ENCODE results near the gene NRCAM. TPM values are rescaled to one million over a fixed set of nuclear protein-coding genes. Genes with fewer than 3 reads are reported as not detected.

The NRCAM gene
- polyA plus RNA-seq, 1 donor = 27.3 TPM

- DNase-seq = peak; percentile 24
These were observed 3.8 kb upstream of the NRCAM start for GRCh38 chr7:108459922-108460551.

GRCh38 chr7:108457871-108458270 is 1.6 kb upstream of the NRCAM start:
- DNase-seq = no peak

- no peak for DNase-seq
These were observed 757 bp upstream of the NRCAM start for GRCh38 chr7:108456845-108457540.

- DNase-seq = peak; percentile 13
These were observed 662 bp downstream of the NRCAM start for GRCh38 chr7:108455551-108455997.

- DNase-seq = peak; percentile 26
These were observed 1.3 kb downstream of the NRCAM start for GRCh38 chr7:108454674-108455550.

GRCh38 chr7:108454317-108454673 is 1.9 kb downstream of the NRCAM start:
- no peak for DNase-seq

- DNase-seq = no peak
These were observed 2.9 kb downstream of the NRCAM start for GRCh38 chr7:108453320-108453719.

- DNase-seq = no peak
These were observed 3.5 kb downstream of the NRCAM start for GRCh38 chr7:108452707-108453106.

GRCh38 chr7:108451296-108451848 is 4.9 kb downstream of the NRCAM start:
- DNase-seq = no peak

GRCh38 chr7:108450160-108450559 is 6.1 kb downstream of the NRCAM start:
- DNase-seq = no peak

GRCh38 chr7:108449521-108449920 is 6.7 kb downstream of the NRCAM start:
- no peak for DNase-seq

- no peak for DNase-seq
These were observed 7.4 kb downstream of the NRCAM start for GRCh38 chr7:108448584-108449505.

GRCh38 chr7:108442039-108442568 is 14.1 kb downstream of the NRCAM start:
- no peak for DNase-seq

GRCh38 chr7:108441392-108441955 is 14.8 kb downstream of the NRCAM start:
- DNase-seq = no peak

- no peak for DNase-seq
These were observed 15.6 kb downstream of the NRCAM start for GRCh38 chr7:108440613-108441012.

GRCh38 chr7:108436906-108437305 is 19.3 kb downstream of the NRCAM start:
- no peak for DNase-seq

- DNase-seq = no peak
These were observed 22.2 kb downstream of the NRCAM start for GRCh38 chr7:108434010-108434409.

GRCh38 chr7:108431099-108431498 is 25.1 kb downstream of the NRCAM start:
- no peak for DNase-seq

- DNase-seq = no peak
These were observed 25.6 kb downstream of the NRCAM start for GRCh38 chr7:108430664-108431063.

GRCh38 chr7:108427766-108428165 is 28.5 kb downstream of the NRCAM start:
- no peak for DNase-seq

Measured in left kidney (tissue), 2 donors.